ENCODE data around the gene TTLL5. TPM values are rescaled to one million over a fixed set of nuclear protein-coding genes. Genes with fewer than 3 reads are reported as not detected.

The TTLL5 gene
- total and polyA plus RNA-seq, 10 of the 15 experiments (the other 5 are each of a cell fraction or from before 2014, with no cell fraction given) = 3.2 to 25.9 (median 13.8) TPM

DNA sequence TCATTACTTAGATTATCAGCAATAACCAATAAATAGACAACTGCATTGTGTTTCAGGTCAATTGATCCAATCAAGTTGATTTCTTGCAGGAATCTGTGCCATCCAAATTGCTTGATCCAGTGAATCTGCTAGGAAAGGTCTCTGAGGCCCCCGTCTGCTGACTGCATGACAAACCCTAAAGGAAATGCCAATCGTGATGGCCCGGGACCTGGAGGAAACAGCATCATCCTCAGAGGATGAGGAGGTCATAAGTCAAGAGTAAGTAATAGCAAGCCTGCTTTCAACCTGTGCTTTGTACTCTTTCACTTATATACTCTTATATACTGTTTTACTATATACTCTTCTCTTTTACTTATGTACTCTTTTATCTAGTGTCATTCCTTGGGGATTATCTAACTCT is 1.9 kb downstream of the TTLL5 start:
- intact Hi-C loops (cut with micrococcal nuclease; ENCODE audit: unreplicated experiment) = loop anchor here (5.0 kb wide), 1 partner anchor 166 kb away; no protein-coding TSS in a partner anchor

More for the DNA sequence above, 1.9 kb downstream of the TTLL5 start:
- RAD21 ChIA-PET (ENCODE audit: unreplicated experiment) = interaction anchor here (1.5 kb wide), 1 partner anchor 9 kb away, joined by 5 read pairs; no protein-coding TSS in a partner anchor
- SMC1A ChIA-PET (ENCODE audit: uncharacterized antibody, unreplicated experiment) = interaction anchor here (1.6 to 2.1 kb wide), 2 partner anchors 8 to 10 kb away, joined by 7 to 10 read pairs; no protein-coding TSS in a partner anchor
- Histone ChIP-seq H3K9me3 (replicated peaks; ENCODE audit: control insufficient read depth, insufficient read depth, low read length) (no peaks in the 10 kb centered on the region), H3K36me3 (ENCODE audit: control insufficient read depth in 2 of 2, insufficient read depth in 2 of 2, low read length in 1 of 2) (no peaks in the 10 kb centered on the region; a peak in 1 of 4 replicates), H3K27me3 (replicated peaks in 1 of 2; ENCODE audit: control insufficient read depth in 2 of 2, insufficient read depth in 2 of 2, low read length in 1 of 2) (no peaks in the 10 kb centered on the region), H2AFZ (ENCODE audit: control insufficient read depth, low read depth, low read length) (no peak overlapping the region), H3K4me2 (ENCODE audit: control insufficient read depth, insufficient read depth) (no peak overlapping the region), H3K79me2 (ENCODE audit: control insufficient read depth, insufficient read depth, low read length) (peaks cover 33% of the 10 kb centered on the region), H3K27ac (ENCODE audit: control insufficient read depth, insufficient read depth) (no peak overlapping the region), H3K9ac (ENCODE audit: control insufficient read depth, insufficient read depth, low read length) (no peak overlapping the region), H4K20me1 (ENCODE audit: control insufficient read depth, insufficient read depth) (no peaks in the 10 kb centered on the region), H3K4me3 (no peak overlapping the region), H3K4me1 (ENCODE audit: control insufficient read depth, insufficient read depth, low read length) (no peaks in the 10 kb centered on the region)
- no TSS peak for BruUV-seq (replicated peaks)
- no peak for DNase-seq (ENCODE audit: low read depth, low spot score)
- CTCF ChIA-PET = interaction anchor here (1.3 to 2.1 kb wide), 3 partner anchors 9 to 145 kb away, joined by 3 to 11 read pairs (median 8); no protein-coding TSS in a partner anchor
- ATAC-seq = no peak
- POLR2A ChIA-PET = interaction anchor here (0.6 kb wide), 1 partner anchor 824 kb away, joined by 4 read pairs; no protein-coding TSS in a partner anchor
- TF ChIP-seq, protein P1, sequence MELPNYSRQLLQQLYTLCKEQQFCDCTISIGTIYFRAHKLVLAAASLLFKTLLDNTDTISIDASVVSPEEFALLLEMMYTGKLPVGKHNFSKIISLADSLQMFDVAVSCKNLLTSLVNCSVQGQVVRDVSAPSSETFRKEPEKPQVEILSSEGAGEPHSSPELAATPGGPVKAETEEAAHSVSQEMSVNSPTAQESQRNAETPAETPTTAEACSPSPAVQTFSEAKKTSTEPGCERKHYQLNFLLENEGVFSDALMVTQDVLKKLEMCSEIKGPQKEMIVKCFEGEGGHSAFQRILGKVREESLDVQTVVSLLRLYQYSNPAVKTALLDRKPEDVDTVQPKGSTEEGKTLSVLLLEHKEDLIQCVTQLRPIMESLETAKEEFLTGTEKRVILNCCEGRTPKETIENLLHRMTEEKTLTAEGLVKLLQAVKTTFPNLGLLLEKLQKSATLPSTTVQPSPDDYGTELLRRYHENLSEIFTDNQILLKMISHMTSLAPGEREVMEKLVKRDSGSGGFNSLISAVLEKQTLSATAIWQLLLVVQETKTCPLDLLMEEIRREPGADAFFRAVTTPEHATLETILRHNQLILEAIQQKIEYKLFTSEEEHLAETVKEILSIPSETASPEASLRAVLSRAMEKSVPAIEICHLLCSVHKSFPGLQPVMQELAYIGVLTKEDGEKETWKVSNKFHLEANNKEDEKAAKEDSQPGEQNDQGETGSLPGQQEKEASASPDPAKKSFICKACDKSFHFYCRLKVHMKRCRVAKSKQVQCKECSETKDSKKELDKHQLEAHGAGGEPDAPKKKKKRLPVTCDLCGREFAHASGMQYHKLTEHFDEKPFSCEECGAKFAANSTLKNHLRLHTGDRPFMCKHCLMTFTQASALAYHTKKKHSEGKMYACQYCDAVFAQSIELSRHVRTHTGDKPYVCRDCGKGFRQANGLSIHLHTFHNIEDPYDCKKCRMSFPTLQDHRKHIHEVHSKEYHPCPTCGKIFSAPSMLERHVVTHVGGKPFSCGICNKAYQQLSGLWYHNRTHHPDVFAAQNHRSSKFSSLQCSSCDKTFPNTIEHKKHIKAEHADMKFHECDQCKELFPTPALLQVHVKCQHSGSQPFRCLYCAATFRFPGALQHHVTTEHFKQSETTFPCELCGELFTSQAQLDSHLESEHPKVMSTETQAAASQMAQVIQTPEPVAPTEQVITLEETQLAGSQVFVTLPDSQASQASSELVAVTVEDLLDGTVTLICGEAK (IDR thresholded peaks at IDR 0.05; ENCODE audit: borderline replicate concordance) = no peak
- TF ChIP-seq, protein P2, sequence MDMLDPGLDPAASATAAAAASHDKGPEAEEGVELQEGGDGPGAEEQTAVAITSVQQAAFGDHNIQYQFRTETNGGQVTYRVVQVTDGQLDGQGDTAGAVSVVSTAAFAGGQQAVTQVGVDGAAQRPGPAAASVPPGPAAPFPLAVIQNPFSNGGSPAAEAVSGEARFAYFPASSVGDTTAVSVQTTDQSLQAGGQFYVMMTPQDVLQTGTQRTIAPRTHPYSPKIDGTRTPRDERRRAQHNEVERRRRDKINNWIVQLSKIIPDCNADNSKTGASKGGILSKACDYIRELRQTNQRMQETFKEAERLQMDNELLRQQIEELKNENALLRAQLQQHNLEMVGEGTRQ (IDR thresholded peaks at IDR 0.05; ENCODE audit: borderline replicate concordance, low read depth, low read length) = no peak
- TF ChIP-seq POLR2AphosphoS5 (IDR thresholded peaks at IDR 0.05; ENCODE audit: low read length) = no peak
- TF ChIP-seq, protein P3, sequence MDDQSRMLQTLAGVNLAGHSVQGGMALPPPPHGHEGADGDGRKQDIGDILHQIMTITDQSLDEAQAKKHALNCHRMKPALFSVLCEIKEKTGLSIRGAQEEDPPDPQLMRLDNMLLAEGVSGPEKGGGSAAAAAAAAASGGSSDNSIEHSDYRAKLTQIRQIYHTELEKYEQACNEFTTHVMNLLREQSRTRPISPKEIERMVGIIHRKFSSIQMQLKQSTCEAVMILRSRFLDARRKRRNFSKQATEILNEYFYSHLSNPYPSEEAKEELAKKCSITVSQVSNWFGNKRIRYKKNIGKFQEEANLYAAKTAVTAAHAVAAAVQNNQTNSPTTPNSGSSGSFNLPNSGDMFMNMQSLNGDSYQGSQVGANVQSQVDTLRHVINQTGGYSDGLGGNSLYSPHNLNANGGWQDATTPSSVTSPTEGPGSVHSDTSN (IDR thresholded peaks at IDR 0.05; ENCODE audit: insufficient replicate concordance, low read depth, low read length) = no peak
- TF ChIP-seq PAX5 (IDR thresholded peaks at IDR 0.05; ENCODE audit: borderline replicate concordance, low read depth, low read length) = no peak
- TF ChIP-seq ZNF207 (IDR thresholded peaks at IDR 0.05; ENCODE audit: borderline replicate concordance) = no peak
- no peak for TF ChIP-seq RCOR1 (conservative IDR thresholded peaks at IDR 0.05; ENCODE audit: low read depth, low read length)
- TF ChIP-seq BACH1 (IDR thresholded peaks at IDR 0.05; ENCODE audit: borderline replicate concordance) = no peak
- no peak for TF ChIP-seq IRF4 (IDR thresholded peaks at IDR 0.05; ENCODE audit: low read depth, low read length)
- in situ Hi-C loops (cut with MboI) = no loop called here
- 94% methylated on average over 3 of the region's 3 CpGs for WGBS (ENCODE audit: insufficient coverage, insufficient replicate concordance, low lambda C conversion rate, missing lambda C conversion rate)
- no peak for FAIRE-seq
